ENCODE measurements around the gene GAB4.

GRCh38 chr22:17012267-17012666, 4.2 kb upstream of the GAB4 start:
- TF ChIP-seq CTCF (IDR thresholded peaks at IDR 0.05; ENCODE audit: low read depth, low read length, poor library complexity, severe bottlenecking): no peak
- no peak for TF ChIP-seq EZH2phosphoT487 (IDR thresholded peaks at IDR 0.05; ENCODE audit: borderline replicate concordance, low read length)

Data from DOHH2 (cell line).